HCT116 (cell line): Measurements from ENCODE around the gene CREB3. TPM values are rescaled to one million over a fixed set of nuclear protein-coding genes. Genes with fewer than 3 reads are reported as not detected.

Source experiments
- ATAC-seq: fragments of 200-7000 bp; cut with Tn5 transposase; 2 replicates; pipeline ENCODE4 v1.9.1; 2020; ENCODE audit warnings: mild to moderate bottlenecking, moderate library complexity
- BruUV-seq: library from RNA; stranded (reverse); fragments of 400-500 nt; replicated peaks from 2 replicates; lab custom pipeline; 2021; lab: Mats Ljungman, UMichigan
- CTCF ChIA-PET: fragments of 300-600 bp; sonication (Branson Sonifier 250); formaldehyde crosslinking; loops from one replicate; lab custom pipeline; 2021; ENCODE audit warnings: antibody characterized with exemption; lab: Charles Lee
- POLR2A ChIA-PET: fragments of 300-600, 350-600 bp; sonication (Branson Sonifier 250); formaldehyde crosslinking; loops from one replicate; lab custom pipeline; 2021; ENCODE audit warnings: antibody characterized with exemption; lab: Charles Lee
- RAD21 ChIA-PET, 2 experiments: fragments of 300-600 bp; sonication (Branson Sonifier 250); formaldehyde crosslinking; loops; one replicate each; lab custom pipeline; 2023; ENCODE audit warnings: low total read pairs in 2 of 2; ENCODE audit not compliant: uncharacterized antibody in 2 of 2, unreplicated experiment in 2 of 2, low non-redundant PET in 1 of 2; lab: Charles Lee
- DNase-seq: peaks from one replicate; pipeline ENCODE4 v3.0.0-alpha.2; 2010; ENCODE audit warnings: low read depth, low spot score
- H2AFZ ChIP-seq: fragments of 200-600 bp; shearing (Covaris generic), sonication (generic); 2 replicates; pipeline ENCODE4 v1.6.1; 2017; ENCODE audit warnings: low read depth, mixed run types, mixed read lengths, antibody characterized with exemption, low read length; ENCODE audit not compliant: poor library complexity, severe bottlenecking
- H3K27ac ChIP-seq: 2 replicates; pipeline ENCODE4 v1.5.1; 2012; ENCODE audit warnings: low read depth, low read length
- H3K27me3 ChIP-seq: fragments of 200-600 bp; sonication (generic); 2 replicates; pipeline ENCODE4 v1.6.1; 2016; ENCODE audit warnings: mixed run types, low read length, mixed read lengths; ENCODE audit not compliant: insufficient read depth
- H3K36me3 ChIP-seq, 2 experiments: fragments of 200-500 bp in 1 of 2; fragments of 200-600 bp in 1 of 2; sonication (Bioruptor generic) in 1 of 2; sonication (generic) in 1 of 2; 2 replicates each; pipeline versions ENCODE4 v1.5.1 to v1.6.1; 2014 to 2016; ENCODE audit warnings: low read length in 2 of 2, inconsistent platforms in 1 of 2, mixed read lengths in 1 of 2, mixed run types in 1 of 2; ENCODE audit not compliant: insufficient read depth in 2 of 2, control insufficient read depth in 1 of 2
- H3K4me1 ChIP-seq, 2 experiments: fragments of 200-600 bp in 1 of 2; sonication (generic) in 1 of 2; 2 replicates each; pipeline versions ENCODE4 v1.5.1 to v1.6.1; 2012 to 2017; ENCODE audit warnings: low read length in 2 of 2, inconsistent platforms in 1 of 2, mild to moderate bottlenecking in 1 of 2, mixed read lengths in 1 of 2, mixed run types in 1 of 2, moderate library complexity in 1 of 2; ENCODE audit not compliant: insufficient read depth in 2 of 2, control insufficient read depth in 1 of 2
- H3K4me2 ChIP-seq: fragments of 200-600 bp; sonication (generic); 2 replicates; pipeline ENCODE4 v1.6.1; 2017; ENCODE audit warnings: mixed run types, low read length, mixed read lengths
- H3K4me3 ChIP-seq, 2 experiments: fragments of 200-600 bp in 1 of 2; sonication (generic) in 1 of 2; replicated peaks in 1 of 2; 2 replicates each; pipeline ENCODE4 v1.5.1; 2011 to 2016; ENCODE audit warnings: low read length in 2 of 2, control low read depth in 1 of 2, low read depth in 1 of 2, mild to moderate bottlenecking in 1 of 2, mixed read lengths in 1 of 2, mixed run types in 1 of 2
- H3K79me2 ChIP-seq: fragments of 200-600 bp; sonication (generic); 2 replicates; pipeline ENCODE4 v1.6.1; 2017; ENCODE audit warnings: mild to moderate bottlenecking, mixed run types, low read length, moderate library complexity, mixed read lengths; ENCODE audit not compliant: insufficient read depth
- H3K9ac ChIP-seq: fragments of 200-600 bp; sonication (generic); 2 replicates; pipeline ENCODE4 v1.6.1; 2016; ENCODE audit warnings: low read length, mixed read lengths
- H3K9me2 ChIP-seq: fragments of 200-600 bp; sonication (generic), shearing (Covaris generic); 2 replicates; pipeline ENCODE4 v1.6.1; 2017; ENCODE audit warnings: mixed run types, mild to moderate bottlenecking, moderate library complexity; ENCODE audit not compliant: insufficient read depth
- H3K9me3 ChIP-seq, 2 experiments: fragments of 200-500 bp in 1 of 2; fragments of 200-600 bp in 1 of 2; sonication (Bioruptor generic) in 1 of 2; sonication (generic) in 1 of 2; 2 replicates each; pipeline ENCODE4 v1.6.1; 2014 to 2017; ENCODE audit warnings: low read length in 2 of 2, mixed read lengths in 2 of 2, inconsistent platforms in 1 of 2, low read depth in 1 of 2, mild to moderate bottlenecking in 1 of 2, mixed run types in 1 of 2, moderate library complexity in 1 of 2; ENCODE audit not compliant: control insufficient read depth in 1 of 2, insufficient read depth in 1 of 2
- H4K20me1 ChIP-seq: fragments of 200-600 bp; sonication (generic), shearing (Covaris generic); 2 replicates; pipeline ENCODE4 v1.6.1; 2017; ENCODE audit warnings: mixed run types, mild to moderate bottlenecking, moderate library complexity; ENCODE audit not compliant: insufficient read depth
- CBX3 ChIP-seq: IDR thresholded peaks from 2 replicates; pipeline ENCODE4 v1.6.1; 2012; ENCODE audit warnings: low read depth
- CEBPB ChIP-seq: IDR thresholded peaks from 2 replicates; pipeline ENCODE4 v1.6.1; 2012; ENCODE audit warnings: low read depth
- EGR1 ChIP-seq: IDR thresholded peaks from 2 replicates; pipeline ENCODE4 v1.6.1; 2012; ENCODE audit warnings: low read depth
- ELF1 ChIP-seq: IDR thresholded peaks from 2 replicates; pipeline ENCODE4 v1.6.1; 2012; ENCODE audit warnings: low read depth, borderline replicate concordance
- FOSL1 ChIP-seq: IDR thresholded peaks from 2 replicates; pipeline ENCODE4 v1.6.1; 2012; ENCODE audit warnings: low read depth
- POLR2AphosphoS5 ChIP-seq: IDR thresholded peaks from 2 replicates; pipeline ENCODE4 v1.6.1; 2011; ENCODE audit warnings: mild to moderate bottlenecking, low read depth, low read length, moderate library complexity
- RAD21 ChIP-seq: IDR thresholded peaks from 2 replicates; pipeline ENCODE4 v1.6.1; 2012; ENCODE audit warnings: low read depth, mild to moderate bottlenecking
- SP1 ChIP-seq: IDR thresholded peaks from 2 replicates; pipeline ENCODE4 v1.6.1; 2012; ENCODE audit warnings: low read depth
- ZBTB33 ChIP-seq: IDR thresholded peaks from 2 replicates; pipeline ENCODE4 v1.6.1; 2011; ENCODE audit warnings: mild to moderate bottlenecking, low read length, moderate library complexity; ENCODE audit not compliant: insufficient replicate concordance; ENCODE audit errors: extremely low read depth
- ZFX ChIP-seq: fragments of 450-650 bp; IDR thresholded peaks from 2 replicates; pipeline ENCODE4 v1.6.1; 2017
- ZNF274 ChIP-seq: fragments of 200-500 bp; sonication (Bioruptor generic); IDR thresholded peaks from 2 replicates; pipeline ENCODE4 v1.6.1; 2014; ENCODE audit warnings: mild to moderate bottlenecking, low read depth, low read length, inconsistent platforms
- intact Hi-C: fragments of 100-400 bp; cut with micrococcal nuclease; formaldehyde crosslinking; loops from 2 replicates; pipeline ENCODE4 v1.10.0; 2022
- total RNA-seq: library from RNA; stranded (reverse); gene quantifications from one replicate; pipeline ENCODE4 v1.2.1, GENCODE V29; 2021; ENCODE audit not compliant: unreplicated experiment
- TF ChIP-seq, protein P1 (sequence below): IDR thresholded peaks from 2 replicates; pipeline ENCODE4 v1.6.1; 2012; ENCODE audit warnings: low read depth
- TF ChIP-seq, protein P2 (sequence below), 3 experiments: fragments of 200-600 bp in 1 of 3; sonication (generic) in 1 of 3; IDR thresholded peaks in 2 of 3; conservative IDR thresholded peaks in 1 of 3; 2 replicates each; pipeline ENCODE4 v1.5.1; 2012 to 2017; ENCODE audit warnings: low read depth in 2 of 3, low read length in 2 of 3, antibody characterized with exemption in 1 of 3, borderline replicate concordance in 1 of 3, control low read depth in 1 of 3, mild to moderate bottlenecking in 1 of 3, mixed read lengths in 1 of 3, mixed run types in 1 of 3, moderate library complexity in 1 of 3; ENCODE audit not compliant: insufficient read depth in 1 of 3
- TF ChIP-seq, protein P3 (sequence below): IDR thresholded peaks from 2 replicates; pipeline ENCODE4 v1.6.1; 2012

Gene CREB3
- total RNA-seq, 1 experiment from 2014 or later = 22.3 TPM

GRCh38 chr9:35763181-35763580 lies 30.7 kb downstream of the CREB3 start:
- DNase-seq = no peak
- Histone ChIP-seq H3K4me1 (peaks cover 6 to 10% of the 10 kb centered on the region in 2 experiments; a peak in 3 of 4 replicates), H3K9me2 (no peaks in the 10 kb centered on the region), H3K4me2 (no peak overlapping the region), H4K20me1 (no peaks in the 10 kb centered on the region), H3K27me3 (no peaks in the 10 kb centered on the region), H2AFZ (no peak overlapping the region), H3K36me3 (no peaks in the 10 kb centered on the region), H3K9me3 (no peaks in the 10 kb centered on the region), H3K27ac (no peak overlapping the region), H3K9ac (no peak overlapping the region), H3K79me2 (peaks cover 40% of the 10 kb centered on the region), H3K4me3 (no peak overlapping the region)
- ChIA-PET RAD21 (no interaction called here), POLR2A (no interaction called here), CTCF (no interaction called here)
- ATAC-seq = no peak
- intact Hi-C loops = no loop called here
- BruUV-seq = no TSS peak
- no peak for TF ChIP-seq RAD21
- no peak for TF ChIP-seq EGR1
- no peak for TF ChIP-seq POLR2AphosphoS5
- TF ChIP-seq, protein P1, sequence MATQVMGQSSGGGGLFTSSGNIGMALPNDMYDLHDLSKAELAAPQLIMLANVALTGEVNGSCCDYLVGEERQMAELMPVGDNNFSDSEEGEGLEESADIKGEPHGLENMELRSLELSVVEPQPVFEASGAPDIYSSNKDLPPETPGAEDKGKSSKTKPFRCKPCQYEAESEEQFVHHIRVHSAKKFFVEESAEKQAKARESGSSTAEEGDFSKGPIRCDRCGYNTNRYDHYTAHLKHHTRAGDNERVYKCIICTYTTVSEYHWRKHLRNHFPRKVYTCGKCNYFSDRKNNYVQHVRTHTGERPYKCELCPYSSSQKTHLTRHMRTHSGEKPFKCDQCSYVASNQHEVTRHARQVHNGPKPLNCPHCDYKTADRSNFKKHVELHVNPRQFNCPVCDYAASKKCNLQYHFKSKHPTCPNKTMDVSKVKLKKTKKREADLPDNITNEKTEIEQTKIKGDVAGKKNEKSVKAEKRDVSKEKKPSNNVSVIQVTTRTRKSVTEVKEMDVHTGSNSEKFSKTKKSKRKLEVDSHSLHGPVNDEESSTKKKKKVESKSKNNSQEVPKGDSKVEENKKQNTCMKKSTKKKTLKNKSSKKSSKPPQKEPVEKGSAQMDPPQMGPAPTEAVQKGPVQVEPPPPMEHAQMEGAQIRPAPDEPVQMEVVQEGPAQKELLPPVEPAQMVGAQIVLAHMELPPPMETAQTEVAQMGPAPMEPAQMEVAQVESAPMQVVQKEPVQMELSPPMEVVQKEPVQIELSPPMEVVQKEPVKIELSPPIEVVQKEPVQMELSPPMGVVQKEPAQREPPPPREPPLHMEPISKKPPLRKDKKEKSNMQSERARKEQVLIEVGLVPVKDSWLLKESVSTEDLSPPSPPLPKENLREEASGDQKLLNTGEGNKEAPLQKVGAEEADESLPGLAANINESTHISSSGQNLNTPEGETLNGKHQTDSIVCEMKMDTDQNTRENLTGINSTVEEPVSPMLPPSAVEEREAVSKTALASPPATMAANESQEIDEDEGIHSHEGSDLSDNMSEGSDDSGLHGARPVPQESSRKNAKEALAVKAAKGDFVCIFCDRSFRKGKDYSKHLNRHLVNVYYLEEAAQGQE = no peak
- TF ChIP-seq CEBPB = no peak
- TF ChIP-seq CBX3 = no peak
- TF ChIP-seq, protein P2, sequence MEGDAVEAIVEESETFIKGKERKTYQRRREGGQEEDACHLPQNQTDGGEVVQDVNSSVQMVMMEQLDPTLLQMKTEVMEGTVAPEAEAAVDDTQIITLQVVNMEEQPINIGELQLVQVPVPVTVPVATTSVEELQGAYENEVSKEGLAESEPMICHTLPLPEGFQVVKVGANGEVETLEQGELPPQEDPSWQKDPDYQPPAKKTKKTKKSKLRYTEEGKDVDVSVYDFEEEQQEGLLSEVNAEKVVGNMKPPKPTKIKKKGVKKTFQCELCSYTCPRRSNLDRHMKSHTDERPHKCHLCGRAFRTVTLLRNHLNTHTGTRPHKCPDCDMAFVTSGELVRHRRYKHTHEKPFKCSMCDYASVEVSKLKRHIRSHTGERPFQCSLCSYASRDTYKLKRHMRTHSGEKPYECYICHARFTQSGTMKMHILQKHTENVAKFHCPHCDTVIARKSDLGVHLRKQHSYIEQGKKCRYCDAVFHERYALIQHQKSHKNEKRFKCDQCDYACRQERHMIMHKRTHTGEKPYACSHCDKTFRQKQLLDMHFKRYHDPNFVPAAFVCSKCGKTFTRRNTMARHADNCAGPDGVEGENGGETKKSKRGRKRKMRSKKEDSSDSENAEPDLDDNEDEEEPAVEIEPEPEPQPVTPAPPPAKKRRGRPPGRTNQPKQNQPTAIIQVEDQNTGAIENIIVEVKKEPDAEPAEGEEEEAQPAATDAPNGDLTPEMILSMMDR (IDR thresholded peaks at IDR 0.05 in 2 of 3, conservative IDR thresholded peaks at IDR 0.05 in 1 of 3; ENCODE audit: borderline replicate concordance in 1 of 3, insufficient read depth in 1 of 3, low read depth in 2 of 3, low read length in 2 of 3) = no peak
- TF ChIP-seq, protein P3, sequence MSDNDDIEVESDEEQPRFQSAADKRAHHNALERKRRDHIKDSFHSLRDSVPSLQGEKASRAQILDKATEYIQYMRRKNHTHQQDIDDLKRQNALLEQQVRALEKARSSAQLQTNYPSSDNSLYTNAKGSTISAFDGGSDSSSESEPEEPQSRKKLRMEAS = no peak
- TF ChIP-seq ZBTB33 = no peak
- TF ChIP-seq FOSL1 = no peak
- TF ChIP-seq ELF1 = no peak
- no peak for TF ChIP-seq ZNF274
- no peak for TF ChIP-seq ZFX
- TF ChIP-seq SP1 = no peak
